Body of pancreas (tissue), 4 donors: ENCODE measurements around the gene ARFGEF2.

Experiments used
- POLR2A ChIP-seq, 3 donors: fragments of 450-650 bp; IDR thresholded peaks; one replicate each; pipeline ENCODE4 v1.6.1; 2016; ENCODE audit warnings: antibody characterized with exemption in 3 of 3, mild to moderate bottlenecking in 2 of 3
- TF ChIP-seq, protein P1 (sequence below), 7 experiments: fragments of 450-650 bp in 4 of 7; fragments of 200-600 bp in 3 of 7; sonication (generic) in 3 of 7; IDR thresholded peaks; one replicate each; pipeline ENCODE4 v1.5.1; 2016 to 2019; ENCODE audit warnings: antibody characterized with exemption in 7 of 7

DNA sequence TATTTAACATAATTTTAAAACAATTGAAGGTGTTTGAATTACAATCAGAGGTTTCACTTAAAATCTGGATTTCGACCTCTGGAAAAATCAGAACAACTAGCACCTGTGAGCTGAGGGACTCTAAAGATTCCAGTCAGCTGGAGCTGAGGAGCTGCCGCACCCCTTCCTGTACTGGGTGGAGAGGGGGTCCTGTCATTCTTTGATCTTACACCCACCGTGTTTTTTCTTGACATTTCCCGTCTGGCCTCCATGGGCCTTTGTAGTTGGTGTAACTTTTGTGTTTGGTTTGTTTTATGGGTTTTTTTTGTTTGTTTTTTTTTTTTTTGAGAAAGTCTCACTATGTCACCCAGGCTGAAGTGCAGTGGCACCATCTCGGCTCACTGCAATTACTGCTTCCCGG, 17.2 kb downstream of the ARFGEF2 start:
- TF ChIP-seq, protein P1, sequence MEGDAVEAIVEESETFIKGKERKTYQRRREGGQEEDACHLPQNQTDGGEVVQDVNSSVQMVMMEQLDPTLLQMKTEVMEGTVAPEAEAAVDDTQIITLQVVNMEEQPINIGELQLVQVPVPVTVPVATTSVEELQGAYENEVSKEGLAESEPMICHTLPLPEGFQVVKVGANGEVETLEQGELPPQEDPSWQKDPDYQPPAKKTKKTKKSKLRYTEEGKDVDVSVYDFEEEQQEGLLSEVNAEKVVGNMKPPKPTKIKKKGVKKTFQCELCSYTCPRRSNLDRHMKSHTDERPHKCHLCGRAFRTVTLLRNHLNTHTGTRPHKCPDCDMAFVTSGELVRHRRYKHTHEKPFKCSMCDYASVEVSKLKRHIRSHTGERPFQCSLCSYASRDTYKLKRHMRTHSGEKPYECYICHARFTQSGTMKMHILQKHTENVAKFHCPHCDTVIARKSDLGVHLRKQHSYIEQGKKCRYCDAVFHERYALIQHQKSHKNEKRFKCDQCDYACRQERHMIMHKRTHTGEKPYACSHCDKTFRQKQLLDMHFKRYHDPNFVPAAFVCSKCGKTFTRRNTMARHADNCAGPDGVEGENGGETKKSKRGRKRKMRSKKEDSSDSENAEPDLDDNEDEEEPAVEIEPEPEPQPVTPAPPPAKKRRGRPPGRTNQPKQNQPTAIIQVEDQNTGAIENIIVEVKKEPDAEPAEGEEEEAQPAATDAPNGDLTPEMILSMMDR (IDR thresholded peaks at IDR 0.05), result no peak
- TF ChIP-seq POLR2A (IDR thresholded peaks at IDR 0.05), result no peak
